Body of pancreas (tissue), 4 donors: ENCODE measurements around the gene KLHL29.

Experiments used
- POLR2A ChIP-seq, 3 donors: fragments of 450-650 bp; IDR thresholded peaks; one replicate each; pipeline ENCODE4 v1.6.1; 2016; ENCODE audit warnings: antibody characterized with exemption in 3 of 3, mild to moderate bottlenecking in 2 of 3
- TF ChIP-seq, protein P1 (sequence below), 7 experiments: fragments of 450-650 bp in 4 of 7; fragments of 200-600 bp in 3 of 7; sonication (generic) in 3 of 7; IDR thresholded peaks; one replicate each; pipeline ENCODE4 v1.5.1; 2016 to 2019; ENCODE audit warnings: antibody characterized with exemption in 7 of 7

GRCh38 chr2:23522726-23523372, 137.9 kb downstream of the KLHL29 start:
- TF ChIP-seq, protein P1, sequence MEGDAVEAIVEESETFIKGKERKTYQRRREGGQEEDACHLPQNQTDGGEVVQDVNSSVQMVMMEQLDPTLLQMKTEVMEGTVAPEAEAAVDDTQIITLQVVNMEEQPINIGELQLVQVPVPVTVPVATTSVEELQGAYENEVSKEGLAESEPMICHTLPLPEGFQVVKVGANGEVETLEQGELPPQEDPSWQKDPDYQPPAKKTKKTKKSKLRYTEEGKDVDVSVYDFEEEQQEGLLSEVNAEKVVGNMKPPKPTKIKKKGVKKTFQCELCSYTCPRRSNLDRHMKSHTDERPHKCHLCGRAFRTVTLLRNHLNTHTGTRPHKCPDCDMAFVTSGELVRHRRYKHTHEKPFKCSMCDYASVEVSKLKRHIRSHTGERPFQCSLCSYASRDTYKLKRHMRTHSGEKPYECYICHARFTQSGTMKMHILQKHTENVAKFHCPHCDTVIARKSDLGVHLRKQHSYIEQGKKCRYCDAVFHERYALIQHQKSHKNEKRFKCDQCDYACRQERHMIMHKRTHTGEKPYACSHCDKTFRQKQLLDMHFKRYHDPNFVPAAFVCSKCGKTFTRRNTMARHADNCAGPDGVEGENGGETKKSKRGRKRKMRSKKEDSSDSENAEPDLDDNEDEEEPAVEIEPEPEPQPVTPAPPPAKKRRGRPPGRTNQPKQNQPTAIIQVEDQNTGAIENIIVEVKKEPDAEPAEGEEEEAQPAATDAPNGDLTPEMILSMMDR (IDR thresholded peaks at IDR 0.05) = no peak
- no peak for TF ChIP-seq POLR2A (IDR thresholded peaks at IDR 0.05)
